Measurements from ENCODE around the gene MBNL1.

- TF ChIP-seq CTCF (IDR thresholded peaks at IDR 0.05), result no peak
- no peak for TF ChIP-seq POLR2AphosphoS5 (IDR thresholded peaks at IDR 0.05; ENCODE audit: low read depth, low read length)
- no peak for TF ChIP-seq REST (IDR thresholded peaks at IDR 0.05; ENCODE audit: insufficient read depth in 1 of 2, low read depth in 2 of 2, low read length in 1 of 2)
Measured at GRCh38 chr3:152470893-152471292, 202.2 kb downstream of the MBNL1 start.

Measured in Panc1 (cell line).